MG63 (cell line): Measurements from ENCODE around the gene RPL11. TPM values are rescaled to one million over a fixed set of nuclear protein-coding genes. Genes with fewer than 3 reads are reported as not detected.
"Not testable (repeated sequence)": the region's sequence is repeated elsewhere in the genome, so short reads cannot be mapped to it uniquely, and the experiment has no call there.

Source experiments
- DNase-seq: peaks from one replicate; pipeline ENCODE4 v3.0.0-alpha.2; 2020
- H3K27me3 ChIP-seq: fragments of 250-450 bp; sonication (Bioruptor Pico); 2 replicates; pipeline ENCODE4 v1.5.1; 2020; ENCODE audit warnings: mild to moderate bottlenecking, moderate library complexity
- H3K36me3 ChIP-seq: fragments of 250-450 bp; sonication (Bioruptor Pico); 2 replicates; pipeline ENCODE4 v1.5.1; 2020; ENCODE audit warnings: mild to moderate bottlenecking, moderate library complexity
- H3K4me3 ChIP-seq: fragments of 250-450 bp; sonication (Bioruptor Pico); 2 replicates; pipeline ENCODE4 v1.5.1; 2020; ENCODE audit warnings: mild to moderate bottlenecking, moderate library complexity
- H3K9me3 ChIP-seq: fragments of 250-450 bp; sonication (Bioruptor Pico); 2 replicates; pipeline ENCODE4 v1.5.1; 2020; ENCODE audit warnings: mild to moderate bottlenecking, moderate library complexity
- total RNA-seq: library from RNA; depleted of rRNA; stranded (reverse); fragments of >200 nt; shearing (Covaris generic); gene quantifications from 2 replicates; pipeline ENCODE4 v1.2.3, GENCODE V29; 2014; ENCODE audit warnings: low replicate concordance

Gene RPL11
- total RNA-seq, 1 experiment from 2014 or later, result 903 TPM

DNA sequence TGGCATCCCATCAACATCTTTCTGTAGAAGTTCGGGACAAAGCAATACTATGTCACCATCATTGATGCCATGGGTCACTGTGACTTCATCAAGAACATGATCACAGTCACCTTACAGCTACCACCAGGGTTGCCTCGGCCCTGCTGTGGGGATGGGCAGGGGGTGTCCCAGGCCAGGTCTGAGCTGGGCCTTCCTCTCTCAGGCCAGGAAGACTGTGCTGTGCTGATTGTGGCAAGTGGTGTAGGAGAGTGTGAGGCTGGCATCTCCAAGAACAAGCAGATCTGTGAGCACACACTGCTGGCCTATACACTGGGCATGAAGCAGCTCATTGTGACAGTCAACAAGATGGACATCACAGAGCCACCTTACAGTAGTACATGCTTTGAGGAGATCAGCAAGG lies 20.9 kb upstream of the RPL11 start:
- Histone ChIP-seq H3K36me3 (no peaks in the 10 kb centered on the region), H3K4me3 (no peak overlapping the region), H3K27me3 (no peaks in the 10 kb centered on the region), H3K9me3 (no peaks in the 10 kb centered on the region)
- DNase-seq, result no peak

DNA sequence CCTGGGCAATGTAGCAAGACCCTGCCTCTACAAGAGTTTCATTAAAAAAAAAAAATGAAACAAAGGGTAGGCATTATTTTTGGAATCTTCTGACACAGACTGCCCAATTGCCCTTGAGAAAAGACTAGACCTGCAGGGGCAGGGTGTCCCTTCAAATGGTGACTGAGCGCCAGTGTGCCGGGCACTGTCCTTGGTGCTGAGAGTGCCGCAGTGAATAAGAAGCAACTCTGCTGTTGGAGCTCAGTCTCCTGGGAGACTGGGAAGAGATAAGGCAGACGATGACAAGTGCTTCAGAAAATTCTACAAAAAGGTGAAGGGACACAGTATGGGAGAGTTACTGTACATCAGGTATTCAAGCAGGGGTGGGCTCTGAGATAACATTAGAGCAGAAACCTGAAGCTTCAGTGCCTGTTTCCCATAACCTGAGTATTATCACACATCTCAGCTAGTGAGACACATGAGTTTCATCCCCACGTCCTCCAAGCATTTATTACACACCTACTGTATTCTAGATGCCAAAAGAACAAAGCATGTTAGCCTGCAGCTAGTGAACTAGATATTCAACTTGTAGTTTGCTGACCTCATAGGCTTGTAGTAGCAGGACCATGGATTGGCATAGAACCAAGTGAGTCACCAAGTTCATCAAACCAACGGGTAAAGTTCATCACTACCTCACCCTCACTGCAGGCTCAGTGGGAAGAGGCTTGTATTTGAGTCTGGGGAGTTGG lies 18.4 kb upstream of the RPL11 start:
- Histone ChIP-seq H3K4me3 (no peak overlapping the region), H3K27me3 (peaks cover 4% of the 10 kb centered on the region), H3K9me3 (no peaks in the 10 kb centered on the region), H3K36me3 (no peaks in the 10 kb centered on the region)
- peak; percentile 47 for DNase-seq

- Histone ChIP-seq H3K27me3 (peaks cover 32% of the 10 kb centered on the region), H3K4me3 (no peak overlapping the region), H3K9me3 (no peaks in the 10 kb centered on the region), H3K36me3 (no peaks in the 10 kb centered on the region)
- DNase-seq, result no peak
These were observed 11.8 kb upstream of the RPL11 start for GRCh38 chr1:23679815-23680214.

DNA sequence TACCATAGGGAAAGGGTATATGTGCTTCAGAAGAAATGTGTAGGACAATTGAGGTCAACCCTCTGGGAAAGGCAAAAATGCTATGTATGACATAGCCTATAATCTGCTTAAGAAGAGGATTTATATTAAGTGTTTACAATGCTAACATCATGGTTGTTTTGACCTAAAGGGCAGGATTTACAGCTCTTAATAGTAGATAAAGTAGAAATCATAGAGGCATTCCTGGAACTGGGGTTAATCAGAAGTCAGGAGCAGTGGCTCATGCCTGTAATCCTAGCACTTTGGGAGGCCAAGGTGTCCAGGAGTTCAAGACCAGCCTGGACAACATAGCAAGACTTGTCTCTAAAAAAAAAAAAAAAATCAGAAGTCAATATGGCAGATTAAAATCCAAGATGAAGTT lies 8.7 kb upstream of the RPL11 start:
- Histone ChIP-seq H3K27me3 (peaks cover 28% of the 10 kb centered on the region), H3K9me3 (no peaks in the 10 kb centered on the region), H3K36me3 (no peaks in the 10 kb centered on the region), H3K4me3 (no peak overlapping the region)
- DNase-seq, result no peak

DNA sequence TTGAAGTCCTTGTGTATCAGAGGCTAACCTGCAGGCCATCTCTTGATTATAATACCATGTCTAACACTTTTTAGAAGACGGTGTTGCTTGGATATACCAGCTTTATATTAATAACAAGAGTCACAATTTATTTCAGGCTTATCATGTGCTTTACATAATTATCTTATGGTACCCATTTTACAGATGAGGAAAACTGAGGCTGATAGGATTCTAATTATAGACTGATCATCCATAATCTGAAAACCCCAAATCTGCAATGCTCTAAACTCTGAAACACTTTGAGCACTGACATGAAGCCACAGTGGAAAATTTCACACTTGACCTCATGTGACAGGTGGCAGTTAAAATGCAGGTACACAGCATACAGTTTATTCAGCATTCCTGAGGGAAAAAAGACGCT lies 7.2 kb upstream of the RPL11 start:
- Histone ChIP-seq H3K36me3 (no peaks in the 10 kb centered on the region), H3K27me3 (peaks cover 18% of the 10 kb centered on the region), H3K9me3 (no peaks in the 10 kb centered on the region), H3K4me3 (no peak overlapping the region)
- DNase-seq, result no peak

- not testable (repeated sequence) for H3K9me3 ChIP-seq, H3K4me3 ChIP-seq, DNase-seq, H3K36me3 ChIP-seq
- peaks cover 16% of the 10 kb centered on the region for H3K27me3 ChIP-seq
These were observed 6.4 kb upstream of the RPL11 start for GRCh38 chr1:23685197-23685596.

- H3K9me3 ChIP-seq, H3K36me3 ChIP-seq, H3K4me3 ChIP-seq, DNase-seq, H3K27me3 ChIP-seq: not testable (repeated sequence)
These were observed 3.9 kb upstream of the RPL11 start for GRCh38 chr1:23687680-23688079.

- not testable (repeated sequence) for H3K9me3 ChIP-seq
These were observed 3.3 kb upstream of the RPL11 start for GRCh38 chr1:23688281-23688680.

DNA sequence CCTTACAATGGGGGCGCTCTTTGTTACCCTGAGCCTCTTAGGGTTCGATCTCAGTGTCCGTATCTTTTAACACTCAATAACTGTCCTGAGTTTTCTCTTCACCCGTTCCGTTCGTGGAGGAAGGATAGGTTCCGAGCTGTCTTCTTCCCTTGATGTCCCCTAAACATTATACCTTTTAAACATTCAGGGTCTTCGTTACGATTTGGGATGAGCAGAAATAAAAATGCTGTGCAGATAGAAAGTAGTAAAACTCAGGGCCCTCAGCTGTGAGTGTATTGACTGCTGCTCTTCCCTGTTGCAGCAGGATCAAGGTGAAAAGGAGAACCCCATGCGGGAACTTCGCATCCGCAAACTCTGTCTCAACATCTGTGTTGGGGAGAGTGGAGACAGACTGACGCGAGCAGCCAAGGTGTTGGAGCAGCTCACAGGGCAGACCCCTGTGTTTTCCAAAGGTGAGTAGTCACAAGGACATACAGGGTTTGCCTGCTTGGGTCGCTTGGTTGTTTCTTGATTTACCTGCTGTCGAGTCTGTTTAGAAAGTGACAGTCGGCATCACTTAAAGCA lies 784 bp downstream of the RPL11 start:
- no peak for DNase-seq
- Histone ChIP-seq H3K27me3 (no peaks in the 10 kb centered on the region), H3K36me3 (peaks cover 54% of the 10 kb centered on the region)

More at GRCh38 chr1:23688281-23688680, 3.3 kb upstream of the RPL11 start:
- peaks cover 15% of the 10 kb centered on the region for H3K36me3 ChIP-seq
- peak; percentile 33 for DNase-seq
- not testable (repeated sequence) for H3K4me3 ChIP-seq, H3K27me3 ChIP-seq

GRCh38 chr1:23693599-23693998 lies 2.0 kb downstream of the RPL11 start:
- Histone ChIP-seq H3K27me3 (no peaks in the 10 kb centered on the region), H3K36me3 (peaks cover 67% of the 10 kb centered on the region), H3K4me3 (peak overlapping the region; percentile 97)

More for the DNA sequence above, 784 bp downstream of the RPL11 start:
- Histone ChIP-seq H3K4me3 (peak overlapping the region; percentile 97), H3K9me3 (no peaks in the 10 kb centered on the region)

DNA sequence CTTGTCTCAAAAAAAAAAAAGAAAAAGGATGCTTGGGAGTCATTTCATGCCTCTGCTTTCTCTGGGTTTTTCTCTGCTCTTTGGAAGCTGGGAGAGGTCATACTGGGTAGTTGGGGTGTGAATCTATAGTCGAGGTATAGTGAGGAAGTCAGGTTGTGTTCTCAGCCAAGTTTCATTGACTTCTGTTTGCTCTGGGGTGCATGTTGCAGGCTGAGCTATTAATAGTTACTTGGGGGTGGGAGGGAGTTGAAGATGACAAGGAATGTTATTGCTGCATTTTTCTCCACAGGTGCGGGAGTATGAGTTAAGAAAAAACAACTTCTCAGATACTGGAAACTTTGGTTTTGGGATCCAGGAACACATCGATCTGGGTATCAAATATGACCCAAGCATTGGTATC lies 2.8 kb downstream of the RPL11 start:
- Histone ChIP-seq H3K4me3 (peak overlapping the region; percentile 97), H3K27me3 (no peaks in the 10 kb centered on the region), H3K9me3 (no peaks in the 10 kb centered on the region), H3K36me3 (peaks cover 74% of the 10 kb centered on the region)
- no peak for DNase-seq

More at GRCh38 chr1:23693599-23693998, 2.0 kb downstream of the RPL11 start:
- DNase-seq, result no peak
- no peaks in the 10 kb centered on the region for H3K9me3 ChIP-seq

DNA sequence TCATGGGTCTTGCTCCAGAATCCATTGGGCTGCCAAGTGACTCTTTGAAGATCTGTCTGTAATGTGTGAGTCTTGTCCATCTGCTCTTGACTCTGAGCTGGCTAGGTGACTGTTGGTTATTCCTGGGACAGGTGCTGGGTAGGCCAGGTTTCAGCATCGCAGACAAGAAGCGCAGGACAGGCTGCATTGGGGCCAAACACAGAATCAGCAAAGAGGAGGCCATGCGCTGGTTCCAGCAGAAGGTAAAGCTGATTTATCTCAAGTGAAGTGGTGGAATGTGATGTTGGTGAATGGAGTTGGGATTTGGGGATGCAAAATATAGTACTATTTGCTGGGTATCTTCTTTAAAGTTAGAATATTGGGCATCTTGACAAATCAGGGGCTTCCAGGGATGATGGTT lies 4.1 kb downstream of the RPL11 start:
- peak overlapping the region; percentile 4; the same call in 1 of the 2 replicates for H3K4me3 ChIP-seq
- DNase-seq, result no peak
- no peaks in the 10 kb centered on the region for H3K9me3 ChIP-seq
- H3K27me3 ChIP-seq, result no peaks in the 10 kb centered on the region
- peaks cover 87% of the 10 kb centered on the region for H3K36me3 ChIP-seq

GRCh38 chr1:23696335-23696989 lies 4.9 kb downstream of the RPL11 start:
- no peak for DNase-seq
- H3K4me3 ChIP-seq, result no peak overlapping the region; the same call in 1 of the 2 replicates
- no peaks in the 10 kb centered on the region for H3K9me3 ChIP-seq
- H3K27me3 ChIP-seq, result no peaks in the 10 kb centered on the region
- peaks cover 95% of the 10 kb centered on the region for H3K36me3 ChIP-seq

DNA sequence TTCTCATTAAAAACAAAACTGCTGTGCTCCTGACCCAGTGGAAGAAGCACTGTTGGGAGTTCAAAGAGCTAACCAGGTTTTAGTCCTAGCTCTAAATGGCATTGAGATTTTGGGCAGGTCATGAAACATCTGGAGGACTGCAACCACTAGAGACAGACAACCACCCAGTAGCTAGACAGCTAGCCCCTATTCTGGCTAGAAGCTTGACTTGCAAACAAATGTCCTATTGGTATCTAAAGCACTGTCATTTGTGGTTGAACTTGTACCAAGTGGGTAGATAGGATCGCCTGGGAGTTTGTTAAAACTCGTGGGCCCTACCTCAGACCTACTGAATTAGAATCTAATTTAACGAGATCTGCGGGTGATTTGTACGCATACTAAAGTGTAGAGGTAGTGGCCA lies 6.9 kb downstream of the RPL11 start:
- H3K4me3 ChIP-seq, result no peak overlapping the region
- DNase-seq, result no peak
- no peaks in the 10 kb centered on the region for H3K9me3 ChIP-seq
- H3K36me3 ChIP-seq, result peaks cover 97% of the 10 kb centered on the region
- no peaks in the 10 kb centered on the region for H3K27me3 ChIP-seq

DNA sequence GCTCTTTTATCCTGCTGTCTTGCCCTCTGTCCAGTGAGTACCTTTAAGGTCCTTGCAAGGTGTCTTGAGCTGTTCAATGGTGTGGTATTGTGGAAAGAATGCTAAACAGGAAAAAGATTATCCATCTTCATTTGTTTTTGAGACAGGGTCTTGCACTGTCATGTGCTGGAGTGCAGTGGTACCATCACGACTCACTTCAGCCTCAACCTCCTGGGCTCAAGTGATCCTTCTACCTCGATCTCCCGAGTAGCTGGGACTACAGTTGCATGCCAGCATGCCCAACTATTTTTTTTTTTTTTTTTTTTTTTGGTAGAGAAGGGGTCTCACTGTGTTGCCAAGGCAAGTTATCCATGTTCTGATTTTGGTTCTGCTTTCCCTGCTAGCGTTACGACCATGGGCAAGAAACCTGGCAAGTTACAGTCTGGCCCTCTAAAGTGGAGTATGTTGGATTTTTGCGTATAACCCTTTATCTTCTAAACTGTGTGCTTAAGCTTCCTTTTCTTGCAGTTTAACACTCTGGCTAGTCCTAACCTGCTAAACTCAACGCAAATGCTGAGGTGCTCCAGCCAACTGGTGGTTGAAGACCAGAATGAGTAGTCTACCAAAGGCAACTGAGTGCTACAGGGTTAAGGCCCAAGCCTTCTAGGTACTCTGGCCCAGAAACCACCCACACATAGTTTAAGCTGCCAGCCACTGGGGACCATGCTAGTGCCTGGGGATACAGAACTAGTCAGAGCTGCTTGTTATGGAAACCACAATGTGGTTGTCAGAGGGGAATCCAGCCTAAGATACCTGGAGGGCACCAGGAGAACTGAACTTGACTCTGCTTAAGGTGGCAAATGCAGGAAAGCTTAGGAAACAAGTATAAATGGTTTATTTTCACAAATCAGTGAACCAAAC lies 7.9 kb downstream of the RPL11 start:
- Histone ChIP-seq H3K9me3 (no peaks in the 10 kb centered on the region), H3K36me3 (peaks cover 94% of the 10 kb centered on the region), H3K27me3 (no peaks in the 10 kb centered on the region), H3K4me3 (no peak overlapping the region)
- peak; percentile 19 for DNase-seq

DNA sequence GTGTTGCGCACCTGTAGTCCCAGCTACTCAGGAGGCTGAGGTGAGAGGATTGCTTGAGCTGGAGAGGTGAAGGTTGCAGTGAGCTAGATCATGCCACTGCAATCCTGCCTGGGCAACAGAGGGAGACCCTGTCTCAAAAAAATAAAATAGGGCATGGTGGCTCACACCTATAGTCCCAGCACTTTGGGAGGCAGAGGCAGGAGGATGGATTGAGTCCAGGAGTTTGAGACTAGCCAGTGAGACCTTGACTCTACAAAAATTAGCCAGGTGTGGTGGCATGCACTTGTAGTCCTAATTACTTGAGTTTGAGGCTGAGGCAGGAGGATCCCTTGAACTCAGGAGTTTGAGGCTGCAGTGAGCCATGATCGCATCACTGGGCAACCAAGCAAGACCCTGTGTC lies 9.7 kb downstream of the RPL11 start:
- peaks cover 90% of the 10 kb centered on the region for H3K36me3 ChIP-seq

DNA sequence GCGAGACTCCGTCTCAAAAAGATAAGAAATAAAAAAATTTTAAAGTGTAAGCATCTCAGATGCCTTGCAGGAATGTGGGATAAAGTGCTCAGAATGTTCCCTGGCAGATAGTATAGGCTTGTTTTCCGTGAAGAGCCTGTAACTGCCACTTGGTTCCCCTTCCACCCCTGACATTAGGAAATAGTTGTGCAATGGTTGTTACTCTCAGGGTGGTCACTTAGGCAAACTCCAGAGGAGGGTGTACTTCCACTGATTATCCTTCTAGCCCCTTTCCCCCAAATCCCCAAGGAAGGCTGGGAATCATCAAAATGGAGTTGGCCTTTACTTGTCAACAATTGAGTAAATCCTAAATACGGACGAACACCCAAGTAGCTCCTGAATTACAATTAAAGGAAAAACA lies 10.4 kb downstream of the RPL11 start:
- no peak overlapping the region for H3K4me3 ChIP-seq
- peaks cover 85% of the 10 kb centered on the region for H3K36me3 ChIP-seq
- no peaks in the 10 kb centered on the region for H3K27me3 ChIP-seq
- no peak for DNase-seq
- H3K9me3 ChIP-seq, result no peaks in the 10 kb centered on the region

More for the DNA sequence above, 9.7 kb downstream of the RPL11 start:
- DNase-seq, result no peak
- H3K4me3 ChIP-seq, result no peak overlapping the region
- H3K9me3 ChIP-seq, result no peaks in the 10 kb centered on the region
- H3K27me3 ChIP-seq, result no peaks in the 10 kb centered on the region
